SK-N-DZ (cell line): ENCODE measurements around the gene PKDREJ.

Experiments used
- DNase-seq: peaks from one replicate; pipeline ENCODE4 v3.0.0-alpha.2; 2015; ENCODE audit warnings: low spot score

PKDREJ gene

GRCh38 chr22:46290121-46290842 lies 27.1 kb upstream of the PKDREJ start:
- no peak for DNase-seq

GRCh38 chr22:46289244-46289891 lies 26.2 kb upstream of the PKDREJ start:
- DNase-seq: no peak

GRCh38 chr22:46288846-46289243 lies 25.7 kb upstream of the PKDREJ start:
- DNase-seq: no peak

GRCh38 chr22:46287873-46288751 lies 25.0 kb upstream of the PKDREJ start:
- DNase-seq: no peak

GRCh38 chr22:46286941-46287872 lies 24.1 kb upstream of the PKDREJ start:
- DNase-seq: no peak

GRCh38 chr22:46286006-46286405 lies 22.9 kb upstream of the PKDREJ start:
- DNase-seq: no peak

GRCh38 chr22:46281866-46282678 lies 18.9 kb upstream of the PKDREJ start:
- DNase-seq: no peak

GRCh38 chr22:46280999-46281623 lies 18.0 kb upstream of the PKDREJ start:
- no peak for DNase-seq

- no peak for DNase-seq
These were observed 17.1 kb upstream of the PKDREJ start for GRCh38 chr22:46280063-46280817.

- DNase-seq: no peak
These were observed 15.8 kb upstream of the PKDREJ start for GRCh38 chr22:46278656-46279645.

- no peak for DNase-seq
These were observed 13.4 kb upstream of the PKDREJ start for GRCh38 chr22:46276563-46276962.

- no peak for DNase-seq
These were observed 12.4 kb upstream of the PKDREJ start for GRCh38 chr22:46275455-46276122.

GRCh38 chr22:46274381-46274780 lies 11.2 kb upstream of the PKDREJ start:
- DNase-seq: no peak

GRCh38 chr22:46273432-46274148 lies 10.4 kb upstream of the PKDREJ start:
- no peak for DNase-seq

GRCh38 chr22:46272762-46273431 lies 9.8 kb upstream of the PKDREJ start:
- DNase-seq: no peak

GRCh38 chr22:46272196-46272595 lies 9.1 kb upstream of the PKDREJ start:
- DNase-seq: no peak
